Fibroblast of villous mesenchyme (primary cell): Measurements from ENCODE around the gene KIRREL3. TPM values are rescaled to one million over a fixed set of nuclear protein-coding genes. Genes with fewer than 3 reads are reported as not detected.

Source experiments
- DNase-seq: peaks from one replicate; pipeline ENCODE4 v3.0.0-alpha.2; 2010; ENCODE audit warnings: low read depth
- H3K4me3 ChIP-seq: 2 replicates; pipeline ENCODE4 v1.5.1; 2011; ENCODE audit warnings: low read depth, mild to moderate bottlenecking, low read length
- total RNA-seq: library from RNA; depleted of rRNA; stranded (reverse); fragments of >200 nt; gene quantifications from 2 replicates; pipeline ENCODE4 v1.2.3, GENCODE V29; 2012
- TF ChIP-seq, protein P1 (sequence below): IDR thresholded peaks from 2 replicates; pipeline ENCODE4 v1.5.1; 2012; ENCODE audit warnings: low read depth, mild to moderate bottlenecking, low read length; ENCODE audit not compliant: insufficient read depth

The KIRREL3 gene
- total RNA-seq, 1 donor: 9.9 TPM

DNA sequence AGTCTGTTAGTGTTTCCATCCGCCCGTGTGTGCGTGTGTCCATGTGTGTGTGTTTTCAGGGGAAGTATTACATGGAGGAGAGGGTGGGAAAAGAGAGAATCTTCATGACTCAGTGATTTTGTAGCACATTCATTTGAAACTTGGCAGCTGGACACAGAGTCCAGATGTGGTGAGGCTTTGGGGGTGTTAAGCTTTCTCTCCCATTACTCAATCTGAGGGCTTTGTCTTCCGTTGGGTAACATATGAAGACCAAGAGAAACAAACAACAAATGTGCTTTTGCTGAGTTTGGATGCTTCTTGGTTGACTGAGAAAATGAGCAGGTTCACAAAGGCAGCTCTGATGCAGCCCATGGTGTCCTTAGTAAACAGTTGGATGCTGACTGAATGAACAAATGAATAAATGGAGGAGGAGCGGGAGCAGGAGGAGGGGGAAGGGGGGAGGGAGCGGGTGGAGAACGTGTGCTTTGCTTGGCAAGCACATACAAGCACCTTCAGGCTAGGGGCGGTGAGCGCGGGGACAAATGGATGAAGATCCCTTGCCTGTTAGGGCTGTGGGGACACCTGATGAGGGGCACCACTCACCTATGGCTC lies 540.8 kb downstream of the KIRREL3 start:
- H3K4me3 ChIP-seq: no peak overlapping the region
- TF ChIP-seq, protein P1, sequence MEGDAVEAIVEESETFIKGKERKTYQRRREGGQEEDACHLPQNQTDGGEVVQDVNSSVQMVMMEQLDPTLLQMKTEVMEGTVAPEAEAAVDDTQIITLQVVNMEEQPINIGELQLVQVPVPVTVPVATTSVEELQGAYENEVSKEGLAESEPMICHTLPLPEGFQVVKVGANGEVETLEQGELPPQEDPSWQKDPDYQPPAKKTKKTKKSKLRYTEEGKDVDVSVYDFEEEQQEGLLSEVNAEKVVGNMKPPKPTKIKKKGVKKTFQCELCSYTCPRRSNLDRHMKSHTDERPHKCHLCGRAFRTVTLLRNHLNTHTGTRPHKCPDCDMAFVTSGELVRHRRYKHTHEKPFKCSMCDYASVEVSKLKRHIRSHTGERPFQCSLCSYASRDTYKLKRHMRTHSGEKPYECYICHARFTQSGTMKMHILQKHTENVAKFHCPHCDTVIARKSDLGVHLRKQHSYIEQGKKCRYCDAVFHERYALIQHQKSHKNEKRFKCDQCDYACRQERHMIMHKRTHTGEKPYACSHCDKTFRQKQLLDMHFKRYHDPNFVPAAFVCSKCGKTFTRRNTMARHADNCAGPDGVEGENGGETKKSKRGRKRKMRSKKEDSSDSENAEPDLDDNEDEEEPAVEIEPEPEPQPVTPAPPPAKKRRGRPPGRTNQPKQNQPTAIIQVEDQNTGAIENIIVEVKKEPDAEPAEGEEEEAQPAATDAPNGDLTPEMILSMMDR: no peak
- peak; percentile 69 for DNase-seq

DNA sequence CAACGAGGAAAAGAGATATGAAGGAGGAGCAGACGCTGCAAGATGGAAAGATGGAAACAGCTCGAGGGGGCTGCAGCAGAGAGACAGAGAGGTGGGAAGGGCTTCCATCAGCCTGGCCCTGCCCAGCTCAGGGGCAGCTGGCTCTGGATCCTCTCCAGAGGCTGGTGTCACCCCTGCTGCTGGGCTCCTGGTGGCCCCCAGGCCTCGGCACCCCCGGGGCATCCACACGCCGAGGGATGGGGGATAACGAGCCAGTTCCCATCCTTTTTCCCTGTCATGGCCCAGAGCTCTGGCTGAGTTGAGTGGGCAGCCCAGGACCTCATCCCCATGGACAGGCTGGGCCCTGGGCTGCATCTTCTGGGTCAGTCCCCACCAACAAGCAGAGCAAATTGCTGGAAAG lies 542.8 kb downstream of the KIRREL3 start:
- H3K4me3 ChIP-seq: no peak overlapping the region
- DNase-seq: no peak
- TF ChIP-seq, protein P1: no peak

DNA sequence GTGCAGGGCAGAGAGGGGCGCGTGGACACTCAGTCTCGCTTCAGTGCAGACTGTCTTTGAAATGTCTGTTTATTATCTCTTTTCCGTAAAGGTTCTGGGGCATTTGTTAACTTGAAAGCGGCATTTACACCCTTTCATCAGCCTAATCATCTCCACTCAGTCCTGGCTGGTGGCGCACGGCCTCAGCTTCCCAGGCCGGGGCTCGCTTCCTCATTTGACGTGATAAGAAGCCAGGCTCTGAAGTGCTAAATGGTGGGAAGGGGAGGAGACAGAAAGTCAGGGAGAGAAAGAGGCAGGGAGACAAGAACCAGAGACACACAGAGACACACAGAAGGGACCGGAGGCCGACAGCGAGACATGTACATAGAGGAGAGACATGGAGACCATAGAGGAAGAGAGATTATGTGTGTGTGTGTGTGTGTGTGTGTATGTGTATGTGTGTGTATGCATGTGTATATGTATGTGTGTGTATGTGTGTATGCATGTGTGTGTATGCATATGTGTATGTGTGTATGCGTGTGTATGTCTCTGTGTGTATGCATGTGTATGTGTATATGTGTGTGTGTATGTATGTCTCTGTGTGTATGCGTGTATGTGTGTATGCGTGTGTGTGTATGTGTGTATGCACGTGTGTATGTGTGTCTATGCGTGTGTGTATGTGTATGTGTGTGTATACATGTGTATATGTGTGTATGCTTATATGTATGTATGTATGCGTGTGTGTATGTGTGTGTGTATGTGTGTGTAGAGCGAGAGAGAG lies 543.6 kb downstream of the KIRREL3 start:
- DNase-seq: no peak
- H3K4me3 ChIP-seq: no peak overlapping the region
- TF ChIP-seq, protein P1: no peak

DNA sequence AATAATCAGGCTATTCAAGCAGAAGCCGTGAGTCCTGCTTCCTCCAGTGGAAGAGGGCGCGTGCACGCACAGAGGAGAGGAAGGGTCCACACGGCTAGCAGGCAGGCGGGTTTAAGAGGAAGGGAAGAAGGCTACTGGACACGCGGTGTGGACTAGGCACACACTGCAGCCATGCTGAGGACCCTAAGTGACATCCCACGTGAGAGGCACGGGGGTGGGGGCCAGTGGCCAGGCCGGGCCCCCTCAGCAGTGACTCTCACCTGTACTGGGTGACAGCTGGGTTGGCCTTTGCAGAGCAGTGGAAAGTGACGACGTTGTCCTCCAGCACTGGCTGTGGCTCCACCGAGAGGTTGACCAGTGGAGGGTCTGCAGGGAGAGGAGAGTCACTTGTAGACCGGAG lies 544.5 kb downstream of the KIRREL3 start:
- no peak overlapping the region for H3K4me3 ChIP-seq
- TF ChIP-seq, protein P1: no peak
- DNase-seq: no peak

DNA sequence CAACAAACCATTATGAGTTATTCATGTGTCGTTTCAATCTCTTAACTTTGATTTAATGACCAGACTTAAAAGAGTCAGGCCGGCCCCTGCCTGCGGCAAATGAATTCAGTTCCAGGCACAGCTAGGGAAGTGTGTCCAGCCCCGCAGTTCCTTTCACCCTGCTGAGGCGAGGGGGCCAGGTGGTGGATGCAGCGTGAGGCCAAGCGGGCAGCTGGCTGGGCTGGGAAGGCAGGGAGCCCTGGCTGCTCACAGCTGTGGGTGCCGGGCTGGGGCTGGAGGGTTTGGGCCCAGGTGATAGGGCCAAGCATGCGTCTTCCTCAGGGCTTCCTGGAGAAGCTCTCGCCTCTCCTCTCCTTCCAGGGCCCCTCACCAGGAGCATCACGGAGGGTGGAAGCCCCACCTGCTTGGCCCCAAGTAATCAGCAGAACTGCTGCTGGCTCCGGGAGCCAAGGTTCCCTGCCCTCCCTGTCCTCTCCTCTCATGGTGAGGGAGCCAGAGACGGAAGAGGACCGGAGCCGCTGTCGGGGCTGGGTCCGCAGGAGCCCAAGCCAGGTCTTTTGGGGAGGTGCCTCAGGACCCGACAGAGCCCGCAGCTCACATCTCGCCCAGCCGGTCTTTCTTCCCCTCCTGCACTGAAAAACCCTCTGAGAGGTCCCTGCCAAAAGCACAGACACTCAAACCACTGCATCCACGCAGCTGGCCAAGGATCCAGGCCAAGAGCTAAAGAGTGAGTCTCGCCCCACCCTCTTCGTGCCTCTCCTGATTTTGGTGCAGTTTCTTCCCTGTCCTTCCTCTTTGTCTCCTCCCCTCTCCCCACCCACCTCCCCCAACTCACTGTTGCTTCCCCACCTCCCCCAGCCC lies 548.1 kb downstream of the KIRREL3 start:
- TF ChIP-seq, protein P1: no peak
- no peak overlapping the region for H3K4me3 ChIP-seq
- DNase-seq: no peak

DNA sequence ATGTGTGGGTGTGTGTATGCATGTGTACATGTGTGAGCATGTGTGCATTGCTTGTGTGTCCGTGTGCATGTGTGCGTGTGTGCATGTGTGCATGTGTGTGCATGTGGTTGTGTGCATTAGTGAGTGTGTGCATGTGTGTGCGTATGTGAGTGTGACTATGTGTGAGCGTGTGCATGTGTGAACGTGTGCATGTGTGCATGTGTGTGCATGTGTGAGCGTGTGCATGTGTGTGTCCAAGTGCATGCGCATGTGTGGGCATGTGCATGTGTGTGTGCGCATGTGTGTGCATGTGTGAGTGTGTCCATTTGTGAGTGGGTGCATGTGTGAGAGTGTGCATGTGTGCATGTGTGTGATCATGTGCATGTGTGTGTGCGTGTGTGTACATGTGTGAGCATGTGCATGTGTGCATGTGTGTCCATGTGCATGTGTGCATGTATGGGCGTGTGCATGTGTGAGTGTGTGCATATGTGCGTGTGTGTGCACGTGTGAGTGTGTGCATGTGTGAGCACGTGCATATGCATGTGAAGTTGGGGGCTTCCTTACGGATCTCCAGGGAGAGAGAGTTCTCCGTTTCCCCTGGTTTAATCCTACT lies 549.3 kb downstream of the KIRREL3 start:
- DNase-seq: no peak
- H3K4me3 ChIP-seq: no peak overlapping the region
- TF ChIP-seq, protein P1: no peak
